Activated gamma-delta T cell (primary cell): ENCODE measurements around the gene VPS54.

ENCODE experiments used
- DNase-seq: peaks from one replicate; lab custom pipeline; 2025; lab: John Stamatoyannopoulos, UW

VPS54 gene

GRCh38 chr2:63914311-63914710 lies 104.9 kb downstream of the VPS54 start:
- DNase-seq, result no peak

- no peak for DNase-seq
Observed at GRCh38 chr2:63903003-63903402, 116.2 kb downstream of the VPS54 start.

- DNase-seq, result no peak
Observed at GRCh38 chr2:63902149-63902548, 117.1 kb downstream of the VPS54 start.

GRCh38 chr2:63899639-63900038 lies 119.6 kb downstream of the VPS54 start:
- no peak for DNase-seq

GRCh38 chr2:63898839-63899238 lies 120.4 kb downstream of the VPS54 start:
- no peak for DNase-seq

- DNase-seq, result no peak
Observed at GRCh38 chr2:63894167-63894566, 125.1 kb downstream of the VPS54 start.

GRCh38 chr2:63893163-63893562 lies 126.1 kb downstream of the VPS54 start:
- no peak for DNase-seq

GRCh38 chr2:63891488-63892030 lies 127.7 kb downstream of the VPS54 start:
- DNase-seq, result no peak

GRCh38 chr2:63890678-63891077 lies 128.6 kb downstream of the VPS54 start:
- no peak for DNase-seq

GRCh38 chr2:63888490-63889402 lies 130.5 kb downstream of the VPS54 start:
- no peak for DNase-seq

- no peak for DNase-seq
Observed at GRCh38 chr2:63888053-63888452, 131.2 kb downstream of the VPS54 start.

GRCh38 chr2:63886445-63886844 lies 132.8 kb downstream of the VPS54 start:
- DNase-seq, result no peak

- DNase-seq, result no peak
Observed at GRCh38 chr2:63882395-63883105, 136.7 kb downstream of the VPS54 start.

- no peak for DNase-seq
Observed at GRCh38 chr2:63881205-63881604, 138.0 kb downstream of the VPS54 start.

GRCh38 chr2:63880625-63881024 lies 138.6 kb downstream of the VPS54 start:
- no peak for DNase-seq

GRCh38 chr2:63879876-63880433 lies 139.3 kb downstream of the VPS54 start:
- DNase-seq, result no peak

- no peak for DNase-seq
Observed at GRCh38 chr2:63878486-63878885, 140.7 kb downstream of the VPS54 start.

- no peak for DNase-seq
Observed at GRCh38 chr2:63876311-63876710, 142.9 kb downstream of the VPS54 start.

GRCh38 chr2:63875559-63876245 lies 143.5 kb downstream of the VPS54 start:
- DNase-seq, result no peak

GRCh38 chr2:63875131-63875527 lies 144.1 kb downstream of the VPS54 start:
- DNase-seq, result no peak

GRCh38 chr2:63874204-63875130 lies 144.8 kb downstream of the VPS54 start:
- no peak for DNase-seq
